GM21529 (cell line): Measurements from ENCODE around the gene ARMH3.

Source experiments
- ATAC-seq: cut with Tn5 transposase; IDR thresholded peaks from one replicate; pipeline ENCODE4 v1.9.1; 2021; ENCODE audit not compliant: unreplicated experiment

Gene ARMH3

DNA sequence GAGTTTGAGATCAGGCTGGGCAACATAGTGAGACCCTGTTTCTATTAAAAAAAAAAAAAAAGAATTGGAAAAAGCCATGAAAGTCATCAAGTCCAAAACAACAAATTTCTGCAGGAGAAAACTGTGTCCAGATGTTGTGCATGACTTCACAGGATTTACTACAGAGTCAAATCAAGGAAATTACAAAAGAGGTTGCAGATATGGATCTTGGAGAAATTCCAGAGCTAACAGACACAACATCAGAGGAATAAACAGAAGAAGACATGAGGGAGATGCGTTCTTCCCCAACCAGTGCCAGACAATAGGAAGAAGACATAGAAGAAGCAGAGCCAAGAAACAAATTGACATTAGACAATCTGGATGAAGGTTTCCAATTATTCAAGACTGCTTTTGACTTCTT lies 188.0 kb downstream of the ARMH3 start:
- ATAC-seq: no peak

DNA sequence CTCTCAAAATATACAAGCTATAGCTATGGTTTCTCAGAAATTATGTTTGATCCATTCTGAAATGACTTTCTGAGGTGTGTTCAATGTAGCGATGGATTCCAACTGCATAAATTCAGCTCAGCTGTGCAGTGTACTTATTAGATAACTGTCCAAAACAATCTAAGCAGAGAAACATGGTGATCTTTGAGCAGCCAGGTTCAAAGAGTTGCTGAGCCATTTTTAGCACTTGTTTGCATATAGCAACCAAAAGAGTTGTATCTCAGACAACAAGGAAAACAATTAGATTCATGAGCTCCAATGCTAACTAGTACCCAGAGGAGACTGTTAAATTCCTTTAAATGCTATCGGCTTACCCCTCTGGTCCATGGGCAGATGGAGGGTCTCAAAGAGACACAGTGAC lies 196.4 kb downstream of the ARMH3 start:
- peak; percentile 47 for ATAC-seq

DNA sequence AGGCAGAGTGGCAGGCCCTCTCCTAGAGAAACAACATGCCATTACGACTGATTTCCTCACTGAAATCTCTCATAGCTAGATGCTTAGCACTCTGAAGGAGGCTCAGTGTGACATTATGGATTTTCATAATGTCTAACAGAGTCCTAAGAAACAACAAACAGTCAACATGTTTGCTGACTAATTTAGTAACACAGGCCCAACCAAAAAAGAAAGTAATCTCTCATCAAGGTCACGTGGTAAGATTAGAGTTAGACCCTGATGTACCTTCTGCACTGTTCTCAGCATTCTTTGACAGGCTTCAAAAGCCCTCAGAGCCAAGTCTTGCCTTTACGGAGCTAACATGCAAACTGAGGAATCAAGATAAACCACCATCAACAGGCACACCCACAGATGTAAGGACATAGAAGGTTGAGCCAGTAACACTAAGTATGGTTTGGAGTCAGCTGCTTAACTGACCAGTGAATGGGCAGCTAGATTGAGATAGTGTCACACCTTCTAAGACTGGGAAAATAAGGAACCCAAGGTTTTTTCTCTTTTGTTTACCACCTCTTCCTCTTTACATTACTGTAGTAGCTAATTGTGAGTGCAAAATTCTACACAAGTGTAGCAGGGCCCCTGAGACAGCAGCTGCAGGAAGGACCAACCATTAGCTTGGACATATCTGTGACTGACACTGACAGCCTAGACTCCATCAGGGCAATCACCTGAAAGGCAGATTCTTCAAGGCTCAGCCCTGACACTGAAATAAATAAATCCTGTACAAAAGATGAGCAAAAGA lies 197.1 kb downstream of the ARMH3 start:
- peak; percentile 76 for ATAC-seq

DNA sequence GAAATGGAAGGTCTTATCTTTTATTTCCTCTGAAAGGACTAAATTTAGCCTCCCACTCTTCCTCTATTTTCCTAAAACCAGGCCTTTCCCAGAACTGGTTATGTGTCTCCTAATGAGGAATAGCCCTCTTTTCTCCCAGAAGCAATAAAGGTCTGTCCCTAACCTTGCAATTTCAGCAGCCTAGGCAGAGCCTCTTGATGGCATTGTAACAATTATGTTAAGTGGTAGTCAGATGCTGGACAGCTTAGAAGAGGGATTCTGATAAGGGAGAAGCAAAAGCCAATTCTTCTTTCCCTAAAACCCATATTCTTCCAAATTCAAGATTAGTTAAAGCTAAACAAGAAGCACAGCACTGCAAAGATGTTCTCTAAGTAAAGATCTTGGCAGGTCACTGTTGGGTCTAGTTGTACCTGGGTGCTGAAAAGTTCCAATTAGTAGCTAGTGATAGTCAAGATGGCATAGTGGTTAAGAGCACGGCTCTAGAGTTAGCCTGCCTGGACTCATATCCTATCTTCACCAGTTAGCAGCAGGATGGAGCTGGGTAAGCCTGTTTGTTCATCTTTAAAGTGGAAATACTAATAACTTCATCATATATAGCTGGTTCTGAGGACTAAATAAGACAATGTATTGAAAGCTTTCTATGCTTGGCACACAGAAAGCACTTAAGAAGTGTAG lies 198.0 kb downstream of the ARMH3 start:
- ATAC-seq: no peak

DNA sequence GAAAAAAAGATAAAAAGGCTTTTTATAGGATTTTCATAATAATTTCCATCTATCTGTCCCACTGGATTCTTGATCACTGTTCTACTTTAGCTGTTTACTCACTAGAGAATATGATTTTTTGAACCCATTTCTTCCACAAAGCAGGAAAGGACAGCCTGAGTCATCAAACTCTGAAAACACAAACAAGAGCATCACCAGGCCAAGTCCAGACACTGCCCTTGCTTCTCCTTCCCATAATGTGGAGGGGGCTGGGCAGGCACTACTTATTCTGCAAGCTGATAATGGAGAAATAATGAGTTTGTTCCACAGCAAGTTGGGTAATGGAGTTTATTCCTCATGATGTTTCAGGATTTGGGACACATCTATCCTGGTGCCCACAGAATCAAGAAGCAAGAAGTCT lies 199.3 kb downstream of the ARMH3 start:
- ATAC-seq: no peak

DNA sequence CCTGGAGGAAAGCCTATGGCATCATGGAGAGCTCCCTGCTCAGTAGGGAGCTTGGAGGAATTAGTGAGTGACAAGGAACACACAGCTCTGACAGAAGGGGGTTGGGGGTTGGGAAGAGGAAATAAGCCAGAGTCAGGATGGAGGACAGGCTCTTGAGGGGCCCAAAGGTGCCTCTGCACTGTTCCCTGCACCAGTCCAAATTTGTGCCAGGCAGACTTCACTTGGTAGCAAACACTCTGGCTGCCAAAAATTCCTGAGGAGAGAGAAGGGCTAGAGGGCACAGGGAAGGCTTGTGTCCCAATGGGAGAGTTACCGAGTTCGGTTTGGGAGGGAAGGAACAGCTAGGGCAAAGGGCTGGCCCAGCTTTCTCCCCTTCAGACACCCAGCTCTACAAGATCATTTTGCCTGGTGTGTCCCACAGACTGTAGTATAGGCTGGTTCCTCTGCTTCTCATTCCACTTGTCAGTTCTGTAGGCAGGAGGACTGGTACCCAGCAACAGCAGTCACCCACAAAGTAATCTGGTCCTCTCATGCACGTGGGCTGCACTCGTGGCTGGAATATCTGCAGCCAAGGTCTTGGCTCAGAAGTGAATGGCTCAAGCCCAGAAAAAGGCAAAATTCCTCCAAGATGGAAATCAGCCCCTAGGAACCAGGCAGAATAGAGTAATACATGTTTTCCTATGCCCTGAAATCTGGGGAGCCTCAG lies 204.4 kb downstream of the ARMH3 start:
- ATAC-seq: no peak

DNA sequence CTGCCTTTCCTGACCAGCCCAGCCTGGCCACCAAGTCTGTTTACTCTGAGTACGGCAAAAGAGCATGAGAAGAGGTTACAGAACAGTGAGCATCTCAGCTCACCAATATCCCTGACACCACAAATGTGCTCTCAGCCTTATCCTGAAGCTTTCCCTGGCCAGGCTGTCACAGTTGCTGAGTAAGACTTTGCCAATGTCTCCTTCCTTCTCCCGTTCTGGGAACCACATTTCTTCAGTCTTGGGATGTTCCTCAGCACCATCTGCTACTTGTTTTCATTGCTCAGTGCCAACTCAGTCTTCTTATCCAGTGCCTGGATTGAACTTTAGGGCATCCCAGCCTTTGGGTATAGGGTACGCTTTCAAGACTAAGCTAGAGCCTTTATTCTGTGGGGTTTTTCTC lies 205.2 kb downstream of the ARMH3 start:
- ATAC-seq: no peak

DNA sequence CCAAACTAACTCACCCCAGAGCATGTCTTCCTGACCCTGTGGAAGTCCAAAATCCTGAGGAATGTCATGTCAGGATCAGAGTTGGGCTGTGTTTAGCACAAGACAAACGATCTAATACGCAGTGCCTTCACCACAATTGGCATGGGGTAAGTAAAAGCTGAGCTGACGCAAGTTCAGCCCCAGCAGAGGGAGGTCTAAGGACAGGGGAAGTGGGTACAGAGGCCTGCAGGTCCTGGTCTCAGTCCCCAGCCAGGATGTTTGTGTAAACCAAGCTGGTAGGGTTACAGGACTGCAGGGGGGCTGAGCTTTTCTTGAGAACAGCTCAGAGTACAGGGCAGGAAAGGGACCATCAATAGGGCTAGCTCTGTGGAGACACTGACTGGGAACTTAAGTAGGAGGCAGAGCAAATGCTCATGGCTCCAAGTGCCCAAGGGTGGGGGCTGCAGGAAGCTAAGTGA lies 207.1 kb downstream of the ARMH3 start:
- ATAC-seq: no peak

DNA sequence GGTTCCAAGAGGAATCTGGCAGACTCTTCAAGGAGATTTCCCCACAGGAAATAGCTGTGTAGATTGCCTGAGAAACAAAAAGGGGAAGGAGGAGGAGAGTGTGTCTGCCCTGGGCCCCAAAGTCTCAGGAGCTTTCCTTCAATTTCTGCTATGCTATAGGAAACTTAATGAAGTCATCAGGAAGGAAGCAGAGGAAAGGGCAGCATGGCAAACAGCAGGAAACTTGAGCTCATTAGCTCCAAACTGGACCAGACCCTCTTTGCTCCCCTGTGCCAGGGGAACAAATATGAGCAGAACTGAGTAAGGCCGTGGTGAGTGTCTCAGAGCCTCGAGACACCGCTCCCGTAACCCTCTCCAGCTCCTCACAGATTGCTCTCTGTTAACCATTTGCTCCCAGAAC lies 207.6 kb downstream of the ARMH3 start:
- no peak for ATAC-seq

DNA sequence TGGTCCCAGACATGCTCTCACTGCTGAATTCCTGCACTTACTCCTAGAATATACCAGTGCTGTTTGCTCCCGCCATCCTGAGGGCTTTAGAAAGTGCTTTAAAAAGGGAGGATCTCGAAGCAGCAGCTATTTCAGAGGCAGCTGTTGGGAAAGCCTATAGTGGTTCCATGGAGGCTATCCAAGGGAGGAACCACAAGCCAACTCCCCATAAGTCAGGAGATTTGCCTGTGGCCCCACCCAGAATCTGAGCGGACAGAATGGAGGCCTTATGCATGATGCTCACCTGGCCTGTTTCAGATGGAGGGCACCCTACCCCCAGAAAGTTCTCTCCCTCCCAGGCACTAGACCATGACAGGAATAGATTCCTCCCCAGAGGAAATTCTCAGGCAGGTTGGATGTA lies 210.1 kb downstream of the ARMH3 start:
- ATAC-seq: no peak

DNA sequence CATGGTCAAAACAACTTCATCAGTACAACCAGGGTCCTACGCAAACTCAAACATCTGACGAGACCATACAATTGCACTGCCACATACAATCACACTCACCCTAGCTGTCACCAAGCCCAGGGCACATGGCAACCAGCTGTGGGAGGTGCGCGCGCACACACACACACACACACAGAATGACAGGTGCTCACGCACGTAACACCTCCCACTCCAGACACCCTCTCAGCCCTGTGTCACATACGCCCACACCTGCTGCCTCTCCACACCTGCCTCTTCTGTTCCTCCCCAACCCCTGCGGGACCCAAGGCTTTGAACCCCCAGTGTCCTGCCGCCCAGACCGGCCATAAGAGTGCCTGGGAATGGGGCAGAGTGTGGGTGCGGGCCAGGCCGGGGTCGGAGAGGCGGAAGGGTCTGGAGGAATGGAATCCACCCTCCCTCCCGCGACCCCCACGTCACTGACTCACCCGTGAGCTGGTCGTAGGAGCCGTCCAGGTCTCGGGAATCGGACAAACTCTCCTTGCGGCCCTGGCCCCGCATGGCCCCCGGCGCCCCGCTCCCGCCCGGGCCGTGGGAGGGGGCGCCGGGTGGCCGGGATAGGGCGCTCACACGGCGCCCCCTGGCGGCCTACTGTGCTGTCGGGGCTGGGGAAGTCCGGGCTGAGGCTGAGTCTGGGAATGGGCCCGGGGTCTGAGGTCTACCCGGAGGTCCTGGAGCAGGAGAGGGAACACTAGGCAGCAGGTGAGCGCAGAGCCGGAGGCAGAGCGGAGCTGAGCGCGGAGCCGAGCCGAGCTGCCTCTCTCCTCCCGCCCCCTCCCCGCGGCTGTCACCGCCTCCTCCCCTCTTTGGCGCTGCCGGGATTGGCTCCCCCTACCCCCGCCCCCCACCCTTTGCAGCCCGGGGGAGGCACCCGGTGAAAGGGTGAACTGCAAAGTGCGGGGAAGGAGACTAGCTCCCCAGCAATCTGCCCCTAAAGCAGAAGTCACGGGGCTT lies 212.6 kb downstream of the ARMH3 start, which contains the start of gene KCNIP2:
Gene KCNIP2, minus strand, starts transcription at position 769 of the 990 bp plus-strand sequence. Its CDS starts 232 bp downstream, at position 537.
- no peak for ATAC-seq

DNA sequence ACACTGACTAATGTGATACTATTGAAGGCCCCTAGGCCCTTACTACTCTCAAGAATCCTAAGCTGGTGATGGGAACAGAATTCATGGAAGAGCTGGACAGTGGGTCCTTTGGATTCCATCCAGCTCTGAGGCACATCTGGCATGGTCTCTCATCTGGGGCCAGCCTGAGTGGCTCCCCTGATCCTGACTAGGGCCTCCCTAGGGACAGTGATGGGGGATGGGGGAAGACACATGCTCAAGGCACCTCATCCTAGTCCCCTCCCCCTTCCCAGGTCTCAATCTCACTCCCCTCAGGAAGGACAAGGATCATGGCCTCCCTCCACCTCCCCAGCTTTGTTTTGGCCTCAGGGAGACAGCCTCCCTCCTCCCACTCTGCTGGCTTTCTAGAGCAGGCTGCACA lies 214.1 kb downstream of the ARMH3 start:
- no peak for ATAC-seq

DNA sequence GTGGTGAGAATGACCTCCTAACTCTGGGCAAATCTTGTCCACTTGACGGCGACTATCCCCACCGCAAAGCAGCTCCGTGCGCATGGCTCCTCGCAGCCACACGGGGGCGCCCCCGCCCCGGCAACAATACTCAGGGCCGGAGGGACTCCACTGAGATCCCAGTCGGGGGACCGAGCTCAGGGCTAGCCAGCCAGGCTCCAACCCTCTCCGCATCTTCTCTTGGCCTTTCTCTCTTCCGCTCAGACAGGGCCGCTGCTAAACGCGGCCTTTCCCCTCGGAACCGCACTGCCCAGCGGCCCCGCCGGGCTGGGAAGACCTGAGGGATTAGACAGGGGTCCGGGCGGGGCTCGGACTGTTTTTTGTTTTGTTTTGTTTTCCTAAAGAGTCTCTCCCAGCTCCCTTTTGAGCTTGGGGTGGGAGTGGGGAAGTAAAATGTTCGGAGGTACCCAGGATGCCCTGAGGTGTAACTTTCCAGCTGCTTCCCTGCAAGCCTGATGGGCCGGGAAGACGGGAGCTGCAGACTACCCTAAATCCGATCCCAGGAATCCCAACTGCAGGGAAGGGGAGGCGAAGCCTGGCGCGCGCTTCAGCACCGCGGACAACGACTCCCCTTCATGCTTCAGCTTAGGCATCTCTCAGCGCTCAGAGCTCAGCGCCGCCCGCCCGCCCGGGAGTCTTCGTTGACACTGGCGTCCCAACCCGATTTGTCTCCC lies 215.1 kb downstream of the ARMH3 start:
- peak; percentile 67 for ATAC-seq

DNA sequence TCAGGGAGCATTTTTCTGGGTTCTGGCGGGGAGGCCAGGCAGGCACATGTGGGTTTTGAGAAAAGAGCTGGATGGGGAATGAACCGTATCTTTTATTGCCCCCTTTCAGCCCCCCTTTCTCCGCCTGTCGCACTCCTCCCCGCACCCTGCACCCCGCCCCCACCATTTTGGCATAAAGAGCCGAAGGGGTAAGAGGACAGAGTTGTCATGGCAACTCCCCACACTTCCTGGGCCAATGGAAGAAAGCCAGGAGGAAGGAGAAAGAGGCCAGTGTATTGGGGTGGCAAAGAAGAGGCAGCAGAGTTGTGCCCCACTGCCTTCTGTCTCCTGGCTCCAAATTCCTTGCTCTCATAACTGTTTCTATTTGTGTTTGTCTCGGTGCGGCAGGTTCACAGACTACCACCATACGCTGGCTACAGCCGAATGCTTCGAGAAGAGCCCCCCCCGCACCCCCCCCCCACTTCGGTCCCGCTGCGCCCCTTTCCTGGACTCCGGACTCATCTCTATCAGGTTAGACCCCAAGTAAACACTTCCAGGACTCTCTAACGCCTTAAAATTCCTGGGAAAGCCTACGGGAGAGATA lies 215.8 kb downstream of the ARMH3 start:
- ATAC-seq: no peak

DNA sequence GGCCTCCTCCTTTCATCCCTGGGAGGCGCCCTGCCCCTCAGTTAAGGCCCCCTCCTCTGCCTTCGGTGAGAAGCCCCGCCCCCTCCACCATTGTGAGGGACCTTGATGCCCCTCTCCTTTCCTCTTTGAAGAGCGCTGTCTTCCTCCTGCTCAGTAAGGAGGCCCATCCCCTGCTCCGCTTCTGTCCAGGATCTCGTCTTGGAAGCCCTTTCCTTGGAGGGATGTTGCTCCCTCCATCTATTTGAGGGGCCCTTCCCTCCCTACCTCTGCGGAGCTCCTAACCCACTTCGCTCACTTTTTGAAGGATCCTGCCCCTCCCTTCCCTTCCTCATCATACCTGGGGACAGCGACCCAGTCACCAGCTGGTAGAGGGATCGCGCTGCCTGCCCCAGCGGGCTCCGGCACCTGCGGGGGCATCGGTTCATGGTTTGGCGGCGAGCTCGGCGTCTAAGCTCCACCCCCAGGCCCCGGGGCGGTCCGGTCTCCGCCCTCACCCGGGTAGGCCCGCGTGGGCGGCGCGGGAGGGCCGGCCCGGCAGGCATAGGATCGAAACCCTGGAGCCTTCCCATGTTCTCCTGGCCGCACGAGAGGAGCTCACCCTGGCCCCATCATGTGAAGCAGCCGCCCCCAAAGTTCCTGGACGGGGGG lies 216.4 kb downstream of the ARMH3 start:
- ATAC-seq: no peak

DNA sequence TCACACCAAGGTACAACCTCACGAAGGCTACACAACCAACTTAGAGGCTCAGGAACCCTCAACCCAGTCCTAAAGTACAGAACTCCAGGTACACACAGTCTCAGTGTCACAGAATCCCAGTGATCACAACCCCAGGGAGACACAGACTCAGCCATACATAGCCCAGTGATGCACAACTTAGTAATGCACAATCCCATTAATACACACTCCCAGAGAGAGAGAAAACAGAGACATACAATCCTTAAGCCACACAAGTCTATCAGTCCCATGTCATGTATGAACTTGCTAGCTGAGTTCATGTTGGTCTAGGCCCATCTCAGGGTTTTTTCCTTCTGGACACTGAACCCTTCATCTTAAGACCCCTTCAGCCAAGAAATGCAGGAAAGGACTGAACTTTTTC lies 217.0 kb downstream of the ARMH3 start:
- ATAC-seq: no peak

DNA sequence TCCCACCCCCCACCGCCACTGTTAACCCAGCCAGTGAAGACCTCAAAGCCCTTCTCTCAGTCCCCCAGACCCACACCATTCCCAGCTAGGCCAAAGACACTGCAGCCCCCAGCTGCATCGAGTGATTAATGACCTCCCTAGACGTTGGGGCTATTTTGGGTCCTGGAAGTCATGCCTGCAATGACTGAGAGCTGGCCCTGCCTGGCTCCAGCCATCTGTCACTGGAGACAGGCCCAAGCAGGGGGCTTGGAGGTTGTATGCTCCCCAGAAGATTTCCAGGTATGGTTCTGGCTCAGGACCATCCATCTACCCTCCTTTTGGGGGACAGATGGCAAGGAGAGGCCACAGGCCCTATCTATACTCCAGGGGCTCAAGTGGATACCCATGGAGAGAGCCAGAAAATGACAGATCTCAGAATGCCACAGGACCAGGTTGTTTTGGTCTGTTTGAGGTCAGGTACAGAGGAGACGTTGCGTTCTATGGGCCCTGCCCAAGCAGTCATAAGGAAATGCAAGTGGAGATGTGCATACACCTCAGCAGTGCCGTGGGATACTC lies 217.5 kb downstream of the ARMH3 start:
- no peak for ATAC-seq

DNA sequence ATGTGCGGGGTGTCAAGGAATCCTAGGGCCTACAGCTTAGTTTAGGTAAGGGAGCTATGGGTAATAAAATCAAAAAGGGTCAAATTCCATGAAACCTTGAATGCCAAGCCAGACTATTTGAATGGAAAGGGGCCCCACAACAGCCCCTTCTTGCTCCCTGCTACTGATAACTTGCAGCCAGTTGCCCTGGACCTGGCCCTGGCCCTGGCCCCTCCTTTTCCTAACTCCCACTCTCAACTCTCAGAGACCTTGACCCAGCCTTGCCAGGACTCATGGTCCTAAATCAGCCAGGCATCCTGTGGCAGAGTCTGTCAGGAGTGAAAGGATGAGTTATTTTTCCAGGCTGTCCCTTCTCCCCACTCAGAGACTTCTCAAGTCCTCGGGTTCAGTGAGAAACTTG lies 218.2 kb downstream of the ARMH3 start:
- ATAC-seq: no peak

DNA sequence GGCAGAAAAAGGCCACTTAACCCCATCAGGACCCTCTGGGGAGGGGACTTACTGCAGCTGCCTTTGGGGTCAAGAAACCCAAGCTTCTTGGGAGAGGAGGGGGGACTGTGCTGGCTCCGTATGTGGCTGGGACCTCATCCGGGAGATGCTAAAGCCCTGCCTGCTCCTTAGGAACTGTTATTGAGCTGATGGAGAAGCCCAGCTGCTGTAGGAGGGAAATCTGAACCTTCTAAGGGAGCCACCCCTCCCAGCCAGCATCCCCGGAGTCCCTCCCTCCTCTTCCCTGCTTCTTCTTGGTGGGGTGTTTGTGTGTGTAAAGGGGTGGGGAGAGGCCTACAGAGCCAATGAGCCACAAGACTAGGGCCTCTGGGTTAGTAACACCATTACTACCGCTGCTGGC lies 220.6 kb downstream of the ARMH3 start:
- ATAC-seq: no peak
